IMR-90 (cell line): Measurements from ENCODE around the gene NPSR1.
"Not testable (repeated sequence)": the region's sequence is repeated elsewhere in the genome, so short reads cannot be mapped to it uniquely, and the experiment has no call there.

Source experiments
- MXI1 ChIP-seq: IDR thresholded peaks from 2 replicates; pipeline ENCODE4 v1.6.1; 2012; ENCODE audit warnings: low read depth, mild to moderate bottlenecking, low read length, moderate library complexity, borderline replicate concordance
- POLR2A ChIP-seq: IDR thresholded peaks from 2 replicates; pipeline ENCODE4 v1.6.1; 2012; ENCODE audit warnings: mild to moderate bottlenecking, low read depth, low read length
- TF ChIP-seq, protein P1 (sequence below): conservative IDR thresholded peaks from 2 replicates; pipeline ENCODE4 v1.5.1; 2012; ENCODE audit warnings: mild to moderate bottlenecking, low read depth, low read length, improper control_type of control experiment

DNA sequence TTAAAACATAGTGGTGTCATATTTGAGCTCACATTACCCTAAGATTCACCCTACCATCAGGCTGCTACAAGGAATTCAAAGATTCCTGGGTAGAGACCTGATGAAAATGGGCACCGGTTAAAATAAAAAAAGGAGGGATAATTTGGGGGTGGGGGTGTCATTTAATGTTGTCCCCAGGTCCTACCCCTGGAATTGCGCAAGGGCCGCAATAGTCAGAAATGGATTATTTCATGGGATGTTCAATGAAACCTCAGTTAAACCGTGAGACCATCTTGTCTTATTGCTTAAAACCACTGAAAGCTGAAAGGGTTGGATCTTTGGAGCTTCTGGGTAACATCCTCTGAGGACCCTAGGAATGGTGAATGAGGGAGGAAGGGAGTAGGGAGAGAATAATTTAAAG is 216.3 kb downstream of the NPSR1 start:
- TF ChIP-seq, protein P1, sequence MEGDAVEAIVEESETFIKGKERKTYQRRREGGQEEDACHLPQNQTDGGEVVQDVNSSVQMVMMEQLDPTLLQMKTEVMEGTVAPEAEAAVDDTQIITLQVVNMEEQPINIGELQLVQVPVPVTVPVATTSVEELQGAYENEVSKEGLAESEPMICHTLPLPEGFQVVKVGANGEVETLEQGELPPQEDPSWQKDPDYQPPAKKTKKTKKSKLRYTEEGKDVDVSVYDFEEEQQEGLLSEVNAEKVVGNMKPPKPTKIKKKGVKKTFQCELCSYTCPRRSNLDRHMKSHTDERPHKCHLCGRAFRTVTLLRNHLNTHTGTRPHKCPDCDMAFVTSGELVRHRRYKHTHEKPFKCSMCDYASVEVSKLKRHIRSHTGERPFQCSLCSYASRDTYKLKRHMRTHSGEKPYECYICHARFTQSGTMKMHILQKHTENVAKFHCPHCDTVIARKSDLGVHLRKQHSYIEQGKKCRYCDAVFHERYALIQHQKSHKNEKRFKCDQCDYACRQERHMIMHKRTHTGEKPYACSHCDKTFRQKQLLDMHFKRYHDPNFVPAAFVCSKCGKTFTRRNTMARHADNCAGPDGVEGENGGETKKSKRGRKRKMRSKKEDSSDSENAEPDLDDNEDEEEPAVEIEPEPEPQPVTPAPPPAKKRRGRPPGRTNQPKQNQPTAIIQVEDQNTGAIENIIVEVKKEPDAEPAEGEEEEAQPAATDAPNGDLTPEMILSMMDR, result not testable (repeated sequence)
- not testable (repeated sequence) for TF ChIP-seq POLR2A, MXI1
